IPS DF 6.9 (cell line): ENCODE measurements around the gene LHFPL3.
"Not testable (repeated sequence)": the region's sequence is repeated elsewhere in the genome, so short reads cannot be mapped to it uniquely, and the experiment has no call there.

Source experiments
- DNase-seq: peaks from one replicate; pipeline ENCODE4 v3.0.0-alpha.2; 2013; ENCODE audit warnings: low read depth, low spot score
- H3K27ac ChIP-seq: one replicate; pipeline ENCODE4 v1.5.1; 2013; ENCODE audit warnings: low read length, control low read depth
- H3K27me3 ChIP-seq: 2 replicates; pipeline ENCODE4 v1.6.1; 2013; ENCODE audit warnings: mild to moderate bottlenecking, low read length; ENCODE audit not compliant: control insufficient read depth, insufficient read depth
- H3K36me3 ChIP-seq: 2 replicates; pipeline ENCODE4 v1.6.1; 2013; ENCODE audit warnings: low read length; ENCODE audit not compliant: control insufficient read depth, insufficient read depth
- H3K4me1 ChIP-seq: 2 replicates; pipeline ENCODE4 v1.6.1; 2013; ENCODE audit warnings: low read length; ENCODE audit not compliant: control insufficient read depth, insufficient read depth
- H3K4me3 ChIP-seq: 2 replicates; pipeline ENCODE4 v1.5.1; 2013; ENCODE audit warnings: mild to moderate bottlenecking, low read length
- H3K9me3 ChIP-seq: 2 replicates; pipeline ENCODE4 v1.6.1; 2013; ENCODE audit warnings: low read length, inconsistent platforms; ENCODE audit not compliant: control insufficient read depth, insufficient read depth
- WGBS: extraction: QIAGEN DNeasy Blood & Tissue Kit; methylation state at CpG from one replicate; pipeline ENCODE4 v1.1.7; 2013; ENCODE audit warnings: mixed read lengths, missing lambda C conversion rate; ENCODE audit not compliant: insufficient read length, insufficient coverage; 5-methylcytosine and 5-hydroxymethylcytosine counted together

LHFPL3 gene

DNA sequence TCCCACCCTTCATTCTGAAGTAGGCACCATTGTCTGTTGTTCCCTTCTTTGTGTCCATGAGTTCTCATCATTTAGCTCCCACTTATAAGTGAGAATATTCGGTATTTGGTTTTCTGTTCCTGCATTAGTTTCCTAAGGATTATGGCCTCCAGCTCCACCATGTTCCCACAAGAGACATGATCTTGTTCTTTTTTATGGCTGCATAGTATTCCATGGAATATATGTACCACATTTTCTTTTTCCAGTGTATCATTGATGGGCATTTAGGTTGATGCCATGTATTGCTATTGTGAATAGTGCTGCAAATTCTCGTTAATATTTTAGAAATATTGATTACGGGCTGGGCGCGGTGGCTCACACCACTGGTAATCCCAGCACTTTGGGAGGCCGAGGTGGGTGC is 609.1 kb downstream of the LHFPL3 start:
- H3K9me3 ChIP-seq, H3K4me3 ChIP-seq, DNase-seq, H3K4me1 ChIP-seq, H3K36me3 ChIP-seq, H3K27me3 ChIP-seq, H3K27ac ChIP-seq: not testable (repeated sequence)
- no CpG with 5 or more reads among the region's 6 CpGs for WGBS

DNA sequence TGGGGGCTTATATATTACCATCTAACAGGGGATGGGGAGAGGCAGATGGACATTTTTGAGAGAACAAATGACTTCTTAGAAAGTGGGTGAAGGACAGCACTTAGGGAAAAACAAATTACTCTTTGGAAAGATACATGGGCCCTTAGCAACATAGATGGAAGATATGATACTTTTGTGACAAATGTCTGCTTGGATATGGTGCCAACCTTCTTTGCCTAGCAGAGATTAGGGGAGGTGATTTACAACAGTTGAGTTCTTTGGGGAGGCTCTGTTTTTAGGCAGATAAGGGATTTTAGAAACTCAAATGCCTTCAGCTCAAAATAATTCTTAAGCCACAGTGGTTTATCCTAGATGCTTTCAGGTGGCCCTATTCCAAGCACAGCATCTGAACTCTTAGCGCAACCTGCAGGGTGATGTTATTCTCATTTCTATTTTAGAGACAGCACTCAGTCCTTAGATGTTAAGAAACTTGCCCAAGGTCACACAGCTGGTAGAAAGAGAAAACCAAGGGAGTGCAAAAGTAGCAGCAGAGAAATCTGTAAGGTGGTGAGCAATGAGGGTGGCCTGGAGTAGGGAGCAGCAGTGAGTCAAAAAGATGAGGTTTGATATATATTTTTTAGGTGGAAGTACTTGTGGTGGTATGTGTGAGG is 610.5 kb downstream of the LHFPL3 start:
- H3K27me3 ChIP-seq = no peaks in the 10 kb centered on the region
- no peaks in the 10 kb centered on the region for H3K9me3 ChIP-seq
- no peak overlapping the region for H3K4me3 ChIP-seq
- no CpG with 5 or more reads among the region's 1 CpG for WGBS
- no peak overlapping the region for H3K27ac ChIP-seq
- no peak for DNase-seq
- H3K36me3 ChIP-seq = no peaks in the 10 kb centered on the region
- H3K4me1 ChIP-seq = no peaks in the 10 kb centered on the region

DNA sequence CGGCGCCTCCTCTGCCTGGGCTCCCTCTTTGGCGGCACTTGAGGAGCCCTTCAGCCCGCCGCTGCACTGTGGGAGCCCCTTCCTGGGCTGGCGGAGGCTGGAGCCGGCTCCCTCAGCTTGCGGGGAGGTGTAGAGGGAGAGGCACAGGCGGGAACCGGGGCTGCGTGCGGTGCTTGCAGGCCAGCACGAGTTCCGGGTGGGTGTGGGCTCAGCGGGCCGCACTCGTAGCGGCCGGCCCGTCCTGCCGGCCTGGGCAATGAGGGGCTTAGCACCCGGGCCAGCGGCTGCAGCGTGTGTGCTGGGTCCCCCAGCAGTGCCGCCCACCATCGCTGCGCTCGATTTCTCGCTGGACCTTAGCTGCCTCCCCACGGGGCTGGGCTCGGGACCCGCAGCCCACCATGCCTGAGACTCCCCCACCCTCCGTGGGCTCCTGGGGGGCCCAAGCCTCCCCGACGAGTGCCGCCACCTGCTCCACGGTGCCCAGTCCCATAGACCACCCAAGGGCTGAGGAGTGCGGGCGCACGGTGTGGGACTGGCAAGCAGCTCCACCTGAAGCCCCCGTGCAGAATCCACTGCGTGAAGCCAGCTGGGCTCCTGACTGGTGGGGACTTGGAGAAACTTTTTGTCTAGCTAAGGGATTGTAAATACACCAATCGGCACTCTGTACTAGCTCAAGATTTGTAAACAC is 611.8 kb downstream of the LHFPL3 start:
- Histone ChIP-seq H3K36me3 (no peaks in the 10 kb centered on the region), H3K27ac (no peak overlapping the region), H3K4me1 (no peaks in the 10 kb centered on the region), H3K4me3 (no peak overlapping the region), H3K27me3 (no peaks in the 10 kb centered on the region), H3K9me3 (no peaks in the 10 kb centered on the region)
- no peak for DNase-seq
- no CpG with 5 or more reads among the region's 43 CpGs for WGBS

DNA sequence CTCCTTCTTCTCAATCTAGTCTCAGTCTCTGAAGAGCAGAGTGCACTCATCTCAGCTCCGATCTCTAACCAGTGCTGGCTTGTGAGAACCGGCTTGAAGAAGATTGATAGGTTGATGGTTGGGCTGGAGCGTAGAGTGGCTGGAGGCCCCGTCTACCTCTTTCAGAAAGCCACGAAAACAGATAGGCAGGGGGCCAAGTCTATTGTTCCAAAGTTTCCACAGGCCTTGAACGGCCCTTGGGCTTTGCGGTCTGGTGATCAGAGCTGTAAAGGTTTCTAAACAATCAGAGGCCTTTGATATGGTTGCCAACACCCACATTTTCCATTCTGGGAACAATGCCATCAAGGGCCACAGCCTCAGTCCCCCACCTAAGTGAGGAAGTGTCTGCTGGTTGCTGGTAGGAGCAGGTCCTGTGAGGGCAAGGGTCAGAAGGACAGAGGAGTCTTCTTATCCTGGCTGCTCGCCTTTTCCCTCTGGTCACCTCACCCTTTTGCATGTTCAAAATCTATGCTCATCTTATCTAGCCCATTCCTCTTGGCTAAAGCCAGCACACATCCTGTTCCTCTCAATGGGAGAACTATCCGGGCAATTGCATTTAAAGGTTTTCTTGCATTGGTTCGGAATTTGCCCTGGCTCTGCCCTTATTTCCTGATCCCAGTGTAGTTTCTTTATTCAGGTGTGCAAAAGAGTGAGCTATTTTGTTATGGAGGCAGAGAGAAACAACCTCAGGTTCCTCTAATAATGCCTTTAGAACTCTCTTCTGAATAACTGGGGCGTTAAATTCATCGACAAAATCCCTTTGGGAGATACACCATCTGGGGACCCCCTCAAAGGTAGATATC is 615.3 kb downstream of the LHFPL3 start:
- Histone ChIP-seq H3K4me1 (no peaks in the 10 kb centered on the region), H3K27ac (no peak overlapping the region), H3K4me3 (no peak overlapping the region), H3K27me3 (no peaks in the 10 kb centered on the region), H3K36me3 (no peaks in the 10 kb centered on the region), H3K9me3 (no peaks in the 10 kb centered on the region)
- no peak for DNase-seq
- no CpG with 5 or more reads among the region's 12 CpGs for WGBS

DNA sequence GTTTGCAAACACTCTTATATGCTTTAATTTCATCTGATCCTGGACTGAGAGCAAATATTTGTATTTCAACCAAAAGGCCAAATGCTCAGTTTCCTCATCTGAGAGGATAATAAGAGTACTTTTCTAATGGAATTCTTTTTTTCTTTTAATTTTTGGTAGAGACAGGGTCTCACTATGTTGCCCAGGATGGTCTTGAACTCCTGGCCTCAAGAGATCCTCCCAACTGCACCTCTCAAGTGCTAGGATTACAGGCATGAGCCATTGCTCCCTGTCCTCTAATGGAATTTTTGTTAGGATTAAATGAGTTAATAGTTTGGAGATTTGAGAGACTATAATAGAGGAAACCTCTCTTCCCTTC is 617.2 kb downstream of the LHFPL3 start:
- H3K4me3 ChIP-seq = no peak overlapping the region
- H3K36me3 ChIP-seq = no peaks in the 10 kb centered on the region
- H3K9me3 ChIP-seq = no peaks in the 10 kb centered on the region
- H3K27me3 ChIP-seq = no peaks in the 10 kb centered on the region
- H3K27ac ChIP-seq = no peak overlapping the region
- no peaks in the 10 kb centered on the region for H3K4me1 ChIP-seq
- no peak for DNase-seq

DNA sequence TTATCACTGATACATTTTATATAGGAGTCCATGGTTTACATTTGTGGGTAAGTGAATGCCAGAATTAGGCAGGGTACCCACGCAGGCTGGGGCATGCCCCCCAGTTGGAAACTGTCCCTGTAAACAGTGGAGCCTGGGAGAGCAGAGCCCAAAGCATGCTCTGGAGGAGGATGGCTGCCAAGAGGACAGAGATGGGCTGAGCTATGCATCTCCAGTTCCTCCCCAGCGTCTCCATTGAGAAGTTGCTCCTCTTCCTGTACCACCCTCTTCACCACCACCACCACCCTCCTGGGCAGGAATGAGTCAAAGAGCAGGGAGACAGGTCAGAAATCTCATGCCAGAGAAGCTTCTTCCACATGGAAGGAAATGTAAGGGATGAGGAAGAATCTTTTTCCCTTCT is 617.9 kb downstream of the LHFPL3 start:
- no peak for DNase-seq
- WGBS = no CpG with 5 or more reads among the region's 2 CpGs
- H3K4me1 ChIP-seq = no peaks in the 10 kb centered on the region
- H3K4me3 ChIP-seq = no peak overlapping the region
- no peaks in the 10 kb centered on the region for H3K36me3 ChIP-seq
- H3K27me3 ChIP-seq = no peaks in the 10 kb centered on the region
- H3K27ac ChIP-seq = no peak overlapping the region
- H3K9me3 ChIP-seq = no peaks in the 10 kb centered on the region

DNA sequence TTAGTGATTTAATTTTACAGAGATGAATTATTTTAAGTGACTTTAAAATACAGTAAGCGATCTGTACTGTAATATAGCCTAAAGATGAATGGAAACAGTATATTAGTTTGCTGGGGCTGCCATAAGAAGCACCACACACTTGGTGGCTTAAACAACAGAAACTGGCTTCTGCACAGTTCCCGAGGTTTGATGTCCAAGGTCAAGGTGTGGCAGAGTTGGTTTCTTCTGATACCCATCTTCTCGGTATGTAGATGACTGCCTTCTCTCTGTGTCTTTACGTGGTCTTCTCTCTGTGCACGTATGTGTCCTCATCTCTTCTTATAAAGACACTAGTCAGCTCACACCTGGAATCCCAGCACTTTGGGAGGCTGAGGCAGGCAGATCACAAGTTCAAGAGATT is 621.6 kb downstream of the LHFPL3 start:
- H3K36me3 ChIP-seq = no peaks in the 10 kb centered on the region
- no CpG with 5 or more reads among the region's 5 CpGs for WGBS
- H3K27ac ChIP-seq = no peak overlapping the region
- DNase-seq = no peak
- no peaks in the 10 kb centered on the region for H3K9me3 ChIP-seq
- H3K4me1 ChIP-seq = no peaks in the 10 kb centered on the region
- no peak overlapping the region for H3K4me3 ChIP-seq
- no peaks in the 10 kb centered on the region for H3K27me3 ChIP-seq

DNA sequence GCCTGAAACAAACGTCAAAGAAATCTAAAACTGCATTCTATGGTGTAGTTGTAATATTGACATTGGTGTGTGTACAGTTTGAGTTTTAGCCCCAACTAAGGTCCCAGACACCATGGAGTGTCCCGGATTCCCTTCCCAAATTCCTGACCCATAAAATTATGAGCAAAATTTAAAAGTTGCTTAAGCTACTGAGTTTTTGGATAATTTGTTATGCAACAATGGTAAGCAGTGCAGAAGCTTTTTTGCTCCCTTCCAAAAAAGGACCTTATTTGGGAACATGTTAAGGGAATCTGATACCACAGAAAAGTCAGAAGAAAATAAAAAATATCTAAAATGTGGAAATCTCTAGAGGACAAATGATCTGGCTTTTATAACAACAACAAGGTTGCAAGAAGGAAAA is 622.4 kb downstream of the LHFPL3 start:
- Histone ChIP-seq H3K9me3 (no peaks in the 10 kb centered on the region), H3K4me1 (no peaks in the 10 kb centered on the region), H3K36me3 (no peaks in the 10 kb centered on the region), H3K27me3 (no peaks in the 10 kb centered on the region), H3K27ac (no peak overlapping the region), H3K4me3 (no peak overlapping the region)
- no CpG with 5 or more reads among the region's 2 CpGs for WGBS
- DNase-seq = no peak

DNA sequence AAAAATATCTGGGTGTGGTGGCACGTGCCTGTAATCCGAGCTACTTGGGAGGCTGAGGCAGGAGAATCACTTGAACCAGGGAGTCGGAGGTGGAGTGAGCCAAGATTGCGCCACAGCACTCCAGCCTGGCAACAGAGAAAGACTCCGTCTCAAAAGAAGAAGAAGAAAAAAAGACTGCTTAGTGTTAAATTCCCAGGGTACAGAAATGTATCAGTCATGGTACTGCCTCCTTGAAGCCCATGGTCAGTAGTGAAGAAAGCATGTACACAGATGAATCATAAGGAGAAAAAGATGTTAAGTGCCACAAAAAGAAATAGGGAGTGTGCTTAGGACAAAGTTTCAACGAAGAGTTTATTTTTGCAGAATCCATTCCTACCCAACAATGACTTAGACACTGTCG is 623.1 kb downstream of the LHFPL3 start:
- DNase-seq = no peak
- Histone ChIP-seq H3K4me1 (no peaks in the 10 kb centered on the region), H3K4me3 (no peak overlapping the region), H3K27me3 (no peaks in the 10 kb centered on the region), H3K27ac (no peak overlapping the region), H3K36me3 (no peaks in the 10 kb centered on the region), H3K9me3 (no peaks in the 10 kb centered on the region)
- WGBS = no CpG with 5 or more reads among the region's 7 CpGs

DNA sequence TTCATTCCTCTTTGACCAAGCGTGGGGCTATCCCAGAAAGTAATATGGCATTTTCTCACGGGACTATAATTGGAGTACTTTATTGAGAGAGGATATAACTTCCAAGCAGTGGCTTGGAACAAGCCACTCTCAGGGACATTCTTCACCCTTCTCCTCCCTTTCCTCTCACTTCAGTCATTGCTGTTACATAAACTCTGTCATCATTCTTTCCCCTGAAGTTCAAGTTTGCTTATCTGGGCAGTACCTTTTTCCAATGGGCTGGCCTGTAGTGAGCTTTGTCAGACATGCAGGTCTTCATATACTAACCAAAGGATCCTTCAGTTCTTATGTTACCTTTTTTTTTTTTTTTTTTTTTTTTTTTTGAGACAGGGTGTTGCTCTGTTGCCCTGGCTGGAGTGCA is 626.9 kb downstream of the LHFPL3 start:
- H3K27me3 ChIP-seq = no peaks in the 10 kb centered on the region
- no peak overlapping the region for H3K4me3 ChIP-seq
- H3K27ac ChIP-seq = no peak overlapping the region
- no peaks in the 10 kb centered on the region for H3K4me1 ChIP-seq
- DNase-seq = no peak
- no peaks in the 10 kb centered on the region for H3K9me3 ChIP-seq
- no peaks in the 10 kb centered on the region for H3K36me3 ChIP-seq
- no CpG with 5 or more reads among the region's 2 CpGs for WGBS
